ENCODE results near the gene BARD1. TPM values are rescaled to one million over a fixed set of nuclear protein-coding genes. Genes with fewer than 3 reads are reported as not detected.

Gene BARD1
- total and polyA plus RNA-seq, 2 of the 8 experiments (the other 6 are each of a cell fraction or from before 2014, with no cell fraction given), result 11.1 to 29.8 TPM

DNA sequence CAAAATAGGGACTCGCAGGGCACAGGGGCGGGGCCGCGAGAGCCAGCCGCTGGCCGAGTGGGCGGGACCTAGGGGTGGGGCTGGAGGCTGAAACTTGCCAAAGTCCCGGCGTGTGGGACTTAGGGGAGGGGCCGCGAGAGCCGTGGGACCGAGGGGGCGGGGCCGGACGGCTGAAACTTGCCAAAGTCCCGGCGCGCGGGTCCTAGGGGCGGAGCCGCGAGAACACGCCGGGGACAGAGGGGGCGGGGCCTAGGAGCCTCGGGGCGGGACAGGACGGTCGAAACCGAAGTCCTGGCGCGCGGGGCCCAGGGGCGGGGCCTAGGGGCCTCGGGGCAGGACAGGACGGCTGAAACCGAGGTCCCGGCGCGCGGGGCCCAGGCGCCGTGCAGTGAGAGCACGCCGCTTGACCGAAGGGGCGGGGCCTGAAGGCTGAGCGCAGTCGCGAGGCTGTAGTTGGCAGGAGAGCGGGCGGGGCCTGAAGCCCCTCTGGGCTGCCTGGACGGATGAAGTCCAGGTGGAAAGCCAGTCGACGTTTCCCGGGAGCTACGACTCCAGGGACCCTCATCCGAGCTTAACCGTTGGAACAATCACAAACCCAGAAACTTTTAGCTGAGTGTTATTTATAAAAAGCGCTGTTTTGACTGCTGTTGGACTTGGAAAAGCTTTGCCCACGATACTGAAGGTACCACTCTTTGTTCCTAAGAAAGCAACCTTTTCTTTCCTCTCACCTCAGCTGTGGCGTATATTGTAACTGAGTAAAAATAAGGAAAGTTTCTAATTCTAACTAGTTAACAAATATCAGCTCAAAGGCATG is 475 bp upstream of the BARD1 start (continued):
- TF ChIP-seq CHD7 (IDR thresholded peaks at IDR 0.05; ENCODE audit: insufficient replicate concordance, low read length), result no peak
- no peak for TF ChIP-seq ZNF274 (IDR thresholded peaks at IDR 0.05; ENCODE audit: borderline replicate concordance, extremely low read depth, low read length)
- no peak for TF ChIP-seq YY1 (IDR thresholded peaks at IDR 0.05; ENCODE audit: low read depth, low read length)
- TF ChIP-seq TAF1 (IDR thresholded peaks at IDR 0.05; ENCODE audit: low read depth, low read length), result peak; percentile 67
- TF ChIP-seq SP4 (IDR thresholded peaks at IDR 0.05; ENCODE audit: low read length), result no peak
- TF ChIP-seq, protein P1, sequence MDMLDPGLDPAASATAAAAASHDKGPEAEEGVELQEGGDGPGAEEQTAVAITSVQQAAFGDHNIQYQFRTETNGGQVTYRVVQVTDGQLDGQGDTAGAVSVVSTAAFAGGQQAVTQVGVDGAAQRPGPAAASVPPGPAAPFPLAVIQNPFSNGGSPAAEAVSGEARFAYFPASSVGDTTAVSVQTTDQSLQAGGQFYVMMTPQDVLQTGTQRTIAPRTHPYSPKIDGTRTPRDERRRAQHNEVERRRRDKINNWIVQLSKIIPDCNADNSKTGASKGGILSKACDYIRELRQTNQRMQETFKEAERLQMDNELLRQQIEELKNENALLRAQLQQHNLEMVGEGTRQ (IDR thresholded peaks at IDR 0.05; ENCODE audit: low read length), result no peak
- TF ChIP-seq BCL11A (IDR thresholded peaks at IDR 0.05; ENCODE audit: low read depth in 2 of 2, low read length in 2 of 2), result no peak
- TF ChIP-seq SIN3A (conservative IDR thresholded peaks at IDR 0.05 in 1 of 2, IDR thresholded peaks at IDR 0.05 in 1 of 2; ENCODE audit: low read depth in 1 of 2, low read length in 2 of 2), result 0 out of 4 replicates have a peak, but pooled peaks of 1 of the 2 experiments have one; percentile 5
- TF ChIP-seq NRF1 (IDR thresholded peaks at IDR 0.05; ENCODE audit: low read depth, low read length), result peak; percentile 25; the same call in 1 of the 2 replicates
